NB4 (cell line): ENCODE data around the gene SEMA3B.
A peak's percentile ranks its signal among the peaks of the same experiment; 100 is the strongest.

ENCODE experiments used
- DNase-seq: peaks from one replicate; pipeline ENCODE4 v3.0.0; 2010; ENCODE audit warnings: low read depth
- H3K4me3 ChIP-seq: one replicate; pipeline ENCODE4 v1.5.1; 2011; ENCODE audit warnings: mild to moderate bottlenecking, low read depth, low read length, moderate library complexity
- MAX ChIP-seq: IDR thresholded peaks from 2 replicates; pipeline ENCODE4 v1.6.1; 2011; ENCODE audit warnings: low read depth, low read length
- MYC ChIP-seq: IDR thresholded peaks from 2 replicates; pipeline ENCODE4 v1.6.1; 2011; ENCODE audit warnings: low read depth, low read length
- POLR2A ChIP-seq: IDR thresholded peaks from 2 replicates; pipeline ENCODE4 v1.6.1; 2011; ENCODE audit warnings: mild to moderate bottlenecking; ENCODE audit not compliant: insufficient read length; ENCODE audit errors: extremely low read depth
- TF ChIP-seq, protein P1 (sequence below): IDR thresholded peaks from one replicate; pipeline ENCODE4 v1.5.1; 2012; ENCODE audit warnings: low read depth, low read length

Gene SEMA3B

DNA sequence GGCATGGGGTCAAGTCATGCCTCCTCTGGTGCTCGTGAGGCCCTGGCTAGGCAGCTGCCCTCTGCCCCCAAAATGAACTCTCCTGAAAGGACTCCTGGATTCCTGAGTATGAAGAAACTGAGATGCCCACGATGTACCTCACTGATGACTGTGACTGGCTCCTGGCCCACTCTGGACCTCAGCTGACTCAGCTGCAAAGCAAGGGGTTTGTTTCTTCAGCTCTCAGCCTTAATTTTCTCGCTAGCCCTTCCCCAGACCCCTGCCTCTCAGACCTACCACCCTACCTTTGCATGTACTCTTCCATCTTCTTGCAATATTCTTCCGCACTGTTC lies 38.2 kb upstream of the SEMA3B start:
- TF ChIP-seq POLR2A, result no peak
- no peak for TF ChIP-seq MAX
- TF ChIP-seq, protein P1, sequence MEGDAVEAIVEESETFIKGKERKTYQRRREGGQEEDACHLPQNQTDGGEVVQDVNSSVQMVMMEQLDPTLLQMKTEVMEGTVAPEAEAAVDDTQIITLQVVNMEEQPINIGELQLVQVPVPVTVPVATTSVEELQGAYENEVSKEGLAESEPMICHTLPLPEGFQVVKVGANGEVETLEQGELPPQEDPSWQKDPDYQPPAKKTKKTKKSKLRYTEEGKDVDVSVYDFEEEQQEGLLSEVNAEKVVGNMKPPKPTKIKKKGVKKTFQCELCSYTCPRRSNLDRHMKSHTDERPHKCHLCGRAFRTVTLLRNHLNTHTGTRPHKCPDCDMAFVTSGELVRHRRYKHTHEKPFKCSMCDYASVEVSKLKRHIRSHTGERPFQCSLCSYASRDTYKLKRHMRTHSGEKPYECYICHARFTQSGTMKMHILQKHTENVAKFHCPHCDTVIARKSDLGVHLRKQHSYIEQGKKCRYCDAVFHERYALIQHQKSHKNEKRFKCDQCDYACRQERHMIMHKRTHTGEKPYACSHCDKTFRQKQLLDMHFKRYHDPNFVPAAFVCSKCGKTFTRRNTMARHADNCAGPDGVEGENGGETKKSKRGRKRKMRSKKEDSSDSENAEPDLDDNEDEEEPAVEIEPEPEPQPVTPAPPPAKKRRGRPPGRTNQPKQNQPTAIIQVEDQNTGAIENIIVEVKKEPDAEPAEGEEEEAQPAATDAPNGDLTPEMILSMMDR, result no peak
- no peak for TF ChIP-seq MYC
- no peak for DNase-seq
- H3K4me3 ChIP-seq, result no peak overlapping the region

- DNase-seq, result no peak
- TF ChIP-seq, protein P1, result no peak
- TF ChIP-seq POLR2A (no peak), MAX (no peak), MYC (no peak)
- no peak overlapping the region for H3K4me3 ChIP-seq
These were observed 37.4 kb upstream of the SEMA3B start for GRCh38 chr3:50231581-50231980.

DNA sequence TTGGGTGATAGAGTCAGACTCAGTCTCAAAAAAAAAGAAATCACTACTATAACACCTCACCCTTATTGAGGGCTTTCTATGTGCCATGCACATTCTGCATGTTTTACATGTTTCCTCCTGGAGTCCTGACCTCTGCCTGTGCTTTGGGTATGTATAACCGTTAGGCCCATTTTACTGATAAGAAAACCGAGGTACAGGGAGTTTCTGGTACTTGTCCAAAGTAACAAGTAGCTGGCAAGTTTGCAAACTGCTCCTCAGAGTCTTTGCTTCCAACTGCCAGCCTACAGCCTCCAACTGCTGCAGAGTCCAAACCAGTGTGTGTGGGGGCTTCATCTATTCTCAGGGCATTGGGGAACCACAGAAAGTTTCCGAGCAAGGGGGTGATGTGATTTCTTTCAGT lies 36.6 kb upstream of the SEMA3B start:
- no peak for DNase-seq
- no peak overlapping the region for H3K4me3 ChIP-seq
- TF ChIP-seq MYC (no peak), MAX (no peak), POLR2A (no peak)
- TF ChIP-seq, protein P1, result no peak

- DNase-seq, result no peak
- TF ChIP-seq POLR2A, result no peak
- TF ChIP-seq, protein P1, result no peak
These were observed 35.8 kb upstream of the SEMA3B start for GRCh38 chr3:50233176-50233575.

DNA sequence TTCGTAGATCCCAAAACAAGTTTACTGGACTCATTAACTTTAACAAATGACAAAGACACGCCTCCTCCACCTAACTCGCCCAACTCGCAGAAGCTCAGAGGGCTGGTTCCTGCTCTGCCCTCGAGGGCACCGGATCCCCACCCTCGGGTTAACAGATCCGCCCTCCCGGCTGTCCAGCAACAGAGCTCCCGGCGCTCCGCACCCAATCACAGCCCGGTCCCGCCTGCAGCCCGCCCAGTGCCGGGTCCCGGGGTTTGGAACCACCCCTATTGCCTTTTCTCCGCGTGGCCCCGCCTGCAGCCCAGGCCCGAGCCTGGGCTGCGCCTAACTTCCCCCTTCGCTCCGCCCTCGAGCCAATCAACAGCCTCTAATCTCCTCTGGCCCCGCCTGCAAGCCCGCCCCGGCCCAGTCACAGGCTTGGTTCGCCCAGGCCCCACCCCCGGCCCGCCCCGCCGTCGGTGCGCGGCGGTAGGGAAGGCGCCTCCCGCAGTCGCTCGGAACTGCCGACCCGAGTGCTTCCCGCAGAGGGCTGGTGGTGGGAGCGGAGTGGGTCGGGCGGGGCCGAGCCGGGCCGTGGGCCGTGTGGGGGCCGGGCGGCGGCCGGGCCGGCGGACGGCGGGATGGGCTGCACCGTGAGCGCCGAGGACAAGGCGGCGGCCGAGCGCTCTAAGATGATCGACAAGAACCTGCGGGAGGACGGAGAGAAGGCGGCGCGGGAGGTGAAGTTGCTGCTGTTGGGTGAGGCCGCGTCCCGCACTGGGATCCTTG lies 33.0 kb upstream of the SEMA3B start, which contains the start of gene GNAI2:
Gene GNAI2 (plus strand): TSS at position 489 of the 768 bp plus-strand sequence. CDS start 132 bp downstream, at position 621.
- peak; percentile 99 for DNase-seq
- TF ChIP-seq MAX, result peak; percentile 64
- TF ChIP-seq, protein P1, result no peak
- peak; percentile 75 for TF ChIP-seq MYC
- peak; percentile 88 for TF ChIP-seq POLR2A
- H3K4me3 ChIP-seq, result peak within 1 kb of the TSS; percentile 78

More at GRCh38 chr3:50233176-50233575, 35.8 kb upstream of the SEMA3B start:
- no peak overlapping the region for H3K4me3 ChIP-seq
